Colonic mucosa (tissue), 4 donors: ENCODE data around the gene TTYH3. TPM values are rescaled to one million over a fixed set of nuclear protein-coding genes. Genes with fewer than 3 reads are reported as not detected.

Experiments
- DNase-seq: peaks from one replicate; pipeline ENCODE4 v3.0.0-alpha.2; 2020
- H3K27ac ChIP-seq: fragments of 200-600 bp; one replicate; pipeline ENCODE4 v1.8.0; 2021
- H3K27me3 ChIP-seq: fragments of 200-600 bp; one replicate; pipeline ENCODE4 v1.8.0; 2021
- H3K36me3 ChIP-seq: fragments of 200-600 bp; one replicate; pipeline ENCODE4 v1.8.0; 2021
- H3K4me1 ChIP-seq: fragments of 200-600 bp; one replicate; pipeline ENCODE4 v1.8.0; 2021; ENCODE audit warnings: mild to moderate bottlenecking
- H3K4me3 ChIP-seq: fragments of 200-600 bp; one replicate; pipeline ENCODE4 v1.8.0; 2021
- H3K9ac ChIP-seq, 2 donors: one replicate each; pipeline ENCODE4 v1.7.0; 2013; ENCODE audit warnings: control low read depth in 2 of 2, low read depth in 2 of 2, low read length in 2 of 2
- H3K9me3 ChIP-seq: fragments of 200-600 bp; one replicate; pipeline ENCODE4 v1.8.0; 2021
- CTCF ChIP-seq: fragments of 200-600 bp; IDR thresholded peaks from one replicate; pipeline ENCODE4 v1.8.0; 2022; ENCODE audit warnings: antibody characterized with exemption, mild to moderate bottlenecking
- intact Hi-C: fragments of 100-400 bp; cut with DNase I; formaldehyde crosslinking; loops from one replicate; pipeline ENCODE4 v1.14.1; 2022
- total RNA-seq, 2 donors: library from RNA; stranded (reverse); fragmentation: NEBNext Ultra II Directional in 1 of 2; extraction: Animal tissue kit (Norgen Biotek cat#: 25700) in 1 of 2; gene quantifications; one replicate each; pipeline ENCODE4 v1.2.1, GENCODE V29; 2021
- donor health status: healthy.
- donor health status: DM: no; HTN: no; CAD: no.
- donor health status: DM: no; HTN: no; CAD: no.

Gene TTYH3
- total RNA-seq, 2 donors from 2014 or later, result 50.0 to 59.5 TPM

GRCh38 chr7:2611922-2612321, 19.9 kb upstream of the TTYH3 start:
- Histone ChIP-seq H3K9ac (no peak overlapping the region), H3K36me3 (no peaks in the 10 kb centered on the region), H3K4me3 (no peak overlapping the region), H3K9me3 (no peaks in the 10 kb centered on the region), H3K4me1 (no peaks in the 10 kb centered on the region), H3K27ac (no peak overlapping the region), H3K27me3 (no peaks in the 10 kb centered on the region)
- intact Hi-C loops, result no loop called here
- no peak for DNase-seq
- no peak for TF ChIP-seq CTCF

GRCh38 chr7:2612445-2613097, 19.2 kb upstream of the TTYH3 start:
- Histone ChIP-seq H3K9ac (no peak overlapping the region), H3K4me1 (no peaks in the 10 kb centered on the region), H3K27me3 (no peaks in the 10 kb centered on the region), H3K27ac (no peak overlapping the region), H3K36me3 (no peaks in the 10 kb centered on the region), H3K4me3 (no peak overlapping the region), H3K9me3 (no peaks in the 10 kb centered on the region)
- DNase-seq, result peak; percentile 68
- intact Hi-C loops, result no loop called here
- TF ChIP-seq CTCF, result no peak

GRCh38 chr7:2613098-2613930, 18.5 kb upstream of the TTYH3 start:
- no peak overlapping the region for H3K4me3 ChIP-seq
- no peak overlapping the region for H3K9ac ChIP-seq
- intact Hi-C loops, result no loop called here
- H3K27me3 ChIP-seq, result no peaks in the 10 kb centered on the region
- no peaks in the 10 kb centered on the region for H3K36me3 ChIP-seq
- no peak for TF ChIP-seq CTCF
- no peak overlapping the region for H3K27ac ChIP-seq
- no peaks in the 10 kb centered on the region for H3K9me3 ChIP-seq
- DNase-seq, result no peak
- H3K4me1 ChIP-seq, result no peaks in the 10 kb centered on the region

GRCh38 chr7:2613931-2614600, 17.7 kb upstream of the TTYH3 start:
- H3K9ac ChIP-seq, result no peak overlapping the region
- no peaks in the 10 kb centered on the region for H3K4me1 ChIP-seq
- intact Hi-C loops, result no loop called here
- no peak overlapping the region for H3K27ac ChIP-seq
- no peak for TF ChIP-seq CTCF
- no peaks in the 10 kb centered on the region for H3K36me3 ChIP-seq
- no peak overlapping the region for H3K4me3 ChIP-seq
- no peaks in the 10 kb centered on the region for H3K27me3 ChIP-seq
- DNase-seq, result no peak
- no peaks in the 10 kb centered on the region for H3K9me3 ChIP-seq

GRCh38 chr7:2614631-2615330, 17.0 kb upstream of the TTYH3 start:
- intact Hi-C loops, result no loop called here
- no peak for TF ChIP-seq CTCF
- Histone ChIP-seq H3K9ac (no peak overlapping the region), H3K27ac (no peak overlapping the region), H3K9me3 (no peaks in the 10 kb centered on the region), H3K36me3 (no peaks in the 10 kb centered on the region), H3K27me3 (no peaks in the 10 kb centered on the region), H3K4me3 (no peak overlapping the region), H3K4me1 (no peaks in the 10 kb centered on the region)
- no peak for DNase-seq
